GM18907 (cell line): ENCODE data around the gene MATK.

Experiments used
- ATAC-seq: cut with Tn5 transposase; IDR thresholded peaks from one replicate; pipeline ENCODE4 v1.9.1; 2021; ENCODE audit warnings: mild to moderate bottlenecking, moderate library complexity; ENCODE audit not compliant: unreplicated experiment

MATK gene

GRCh38 chr19:3792114-3792513 is 5.9 kb upstream of the MATK start:
- no peak for ATAC-seq

GRCh38 chr19:3790941-3791340 is 4.8 kb upstream of the MATK start:
- ATAC-seq = no peak

GRCh38 chr19:3790209-3790734 is 4.1 kb upstream of the MATK start:
- ATAC-seq = no peak

GRCh38 chr19:3788996-3789778 is 3.0 kb upstream of the MATK start:
- ATAC-seq = no peak

GRCh38 chr19:3785451-3785937 is 687 bp downstream of the MATK start:
- ATAC-seq = no peak

GRCh38 chr19:3784607-3785450 is 1.4 kb downstream of the MATK start:
- no peak for ATAC-seq

GRCh38 chr19:3783660-3784584 is 2.3 kb downstream of the MATK start:
- no peak for ATAC-seq

GRCh38 chr19:3782903-3783302 is 3.3 kb downstream of the MATK start:
- ATAC-seq = no peak

GRCh38 chr19:3782330-3782729 is 3.9 kb downstream of the MATK start:
- ATAC-seq = no peak

- ATAC-seq = no peak
Measured at GRCh38 chr19:3781603-3782002, 4.6 kb downstream of the MATK start.

GRCh38 chr19:3780786-3781304 is 5.3 kb downstream of the MATK start:
- ATAC-seq = no peak

GRCh38 chr19:3778899-3779723 is 7.1 kb downstream of the MATK start:
- no peak for ATAC-seq

GRCh38 chr19:3778104-3778867 is 7.9 kb downstream of the MATK start:
- no peak for ATAC-seq

- ATAC-seq = no peak
Measured at GRCh38 chr19:3776479-3777040, 9.6 kb downstream of the MATK start.

GRCh38 chr19:3775831-3776230 is 10.3 kb downstream of the MATK start:
- ATAC-seq = no peak

GRCh38 chr19:3775374-3775711 is 10.8 kb downstream of the MATK start:
- no peak for ATAC-seq

GRCh38 chr19:3774621-3775373 is 11.4 kb downstream of the MATK start:
- no peak for ATAC-seq
